Retinal pigment epithelial cell (primary cell): Measurements from ENCODE around the gene UBE2Q2.

Source experiments
- DNase-seq: peaks from one replicate; pipeline ENCODE4 v3.0.0-alpha.2; 2010; ENCODE audit warnings: low read depth
- H3K4me3 ChIP-seq: 2 replicates; pipeline ENCODE4 v1.5.1; 2011; ENCODE audit warnings: mild to moderate bottlenecking, low read length, control low read depth, moderate library complexity
- CTCF ChIP-seq: conservative IDR thresholded peaks from 2 replicates; pipeline ENCODE4 v1.5.1; 2011; ENCODE audit warnings: low read depth, low read length, control low read depth, inconsistent platforms

UBE2Q2 gene

DNA sequence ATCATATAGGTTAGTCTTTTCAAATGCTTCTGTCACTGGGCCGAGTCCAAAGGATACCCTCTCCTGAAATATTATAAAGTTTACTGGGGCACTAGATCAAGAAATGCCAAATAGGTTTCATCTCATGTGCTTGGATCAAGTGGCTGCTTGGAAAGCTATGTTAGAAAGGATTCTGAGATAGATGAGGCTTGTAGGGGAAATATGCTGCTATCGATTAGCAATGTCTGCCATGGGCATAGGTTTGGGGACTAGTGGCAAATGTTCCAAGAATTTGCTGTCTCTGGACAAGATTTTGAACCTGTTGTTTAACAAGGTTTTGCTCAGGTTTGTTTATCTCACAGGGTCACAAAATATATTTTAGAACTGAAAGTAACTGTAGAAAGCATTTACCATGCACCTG is 23.0 kb upstream of the UBE2Q2 start:
- TF ChIP-seq CTCF: no peak
- no peak for DNase-seq
- H3K4me3 ChIP-seq: no peak overlapping the region

- TF ChIP-seq CTCF: no peak
- no peak for DNase-seq
- H3K4me3 ChIP-seq: no peak overlapping the region
Observed at GRCh38 chr15:75821786-75822345, 21.4 kb upstream of the UBE2Q2 start.

GRCh38 chr15:75822685-75823278 is 20.5 kb upstream of the UBE2Q2 start:
- DNase-seq: no peak
- no peak for TF ChIP-seq CTCF
- H3K4me3 ChIP-seq: no peak overlapping the region

DNA sequence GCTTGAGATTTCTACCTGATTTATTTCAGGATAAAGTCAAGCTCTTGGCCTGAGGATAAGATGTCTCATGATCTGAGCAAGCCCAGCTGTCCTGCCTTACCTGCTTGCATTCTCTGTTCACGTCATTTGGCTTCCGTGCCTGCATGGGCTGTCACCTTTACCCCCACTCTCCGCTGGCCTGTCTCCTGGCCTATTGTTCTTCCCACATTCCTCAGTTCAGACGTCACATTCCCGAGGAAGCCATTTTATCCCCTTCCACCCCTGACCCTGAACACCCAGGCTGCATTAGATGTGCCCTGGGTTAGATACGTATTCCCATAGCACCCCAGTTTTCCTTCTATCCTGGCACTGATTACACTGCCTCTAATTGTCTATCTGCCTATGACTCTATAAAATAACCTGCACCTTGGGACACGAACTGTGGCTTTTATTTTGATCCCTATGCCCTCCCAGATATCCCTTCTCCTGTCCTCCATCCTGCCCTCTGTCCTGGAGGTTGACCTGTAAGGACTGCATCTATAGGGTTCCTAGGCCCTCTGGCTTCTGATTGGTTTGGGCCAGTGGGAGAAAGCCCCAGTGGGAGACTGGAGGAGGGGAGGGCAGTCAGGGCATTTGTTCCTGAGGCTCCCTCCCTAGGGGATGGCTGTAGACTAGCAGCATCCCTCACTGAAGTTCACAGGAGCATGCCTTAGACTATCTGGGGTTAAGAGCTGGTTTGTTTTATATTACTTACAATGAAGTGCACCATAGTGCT is 19.2 kb upstream of the UBE2Q2 start:
- DNase-seq: no peak
- H3K4me3 ChIP-seq: no peak overlapping the region
- TF ChIP-seq CTCF: no peak

GRCh38 chr15:75827691-75828090 is 15.6 kb upstream of the UBE2Q2 start:
- H3K4me3 ChIP-seq: no peak overlapping the region
- TF ChIP-seq CTCF: no peak
- DNase-seq: no peak

GRCh38 chr15:75828429-75828828 is 14.8 kb upstream of the UBE2Q2 start:
- TF ChIP-seq CTCF: no peak
- no peak for DNase-seq
- no peak overlapping the region for H3K4me3 ChIP-seq
